Cardiac fibroblast (primary cell): ENCODE results near the gene CARD19.
"Not testable (repeated sequence)": the region's sequence is repeated elsewhere in the genome, so short reads cannot be mapped to it uniquely, and the experiment has no call there.

ENCODE experiments used
- DNase-seq, 2 donors: peaks; one replicate each; pipeline versions ENCODE4 v3.0.0 to v3.0.0-alpha.2; 2010; ENCODE audit warnings: low read depth in 2 of 2
- H3K4me3 ChIP-seq, 2 donors: replicated peaks in 1 of 2; 1 replicate in 1 of 2; 2 replicates in 1 of 2; pipeline ENCODE4 v1.5.1; 2011; ENCODE audit warnings: low read depth in 2 of 2, low read length in 2 of 2, mild to moderate bottlenecking in 2 of 2, moderate library complexity in 1 of 2
- CTCF ChIP-seq: IDR thresholded peaks from one replicate; pipeline ENCODE4 v1.5.1; 2011; ENCODE audit warnings: low read depth, mild to moderate bottlenecking, low read length, inconsistent platforms

Gene CARD19

GRCh38 chr9:93116072-93116961 lies 20.3 kb downstream of the CARD19 start:
- DNase-seq: peak; percentile 81 to 82
- no peak overlapping the region for H3K4me3 ChIP-seq
- no peak for TF ChIP-seq CTCF

- not testable (repeated sequence) for DNase-seq, H3K4me3 ChIP-seq
These were observed 21.5 kb downstream of the CARD19 start for GRCh38 chr9:93117521-93117920.

GRCh38 chr9:93117924-93118862 lies 22.2 kb downstream of the CARD19 start:
- DNase-seq: no peak
- H3K4me3 ChIP-seq: no peak overlapping the region
- no peak for TF ChIP-seq CTCF

- TF ChIP-seq CTCF: no peak
- no peak for DNase-seq
- H3K4me3 ChIP-seq: no peak overlapping the region
These were observed 23.1 kb downstream of the CARD19 start for GRCh38 chr9:93118863-93119702.

GRCh38 chr9:93119703-93119952 lies 23.6 kb downstream of the CARD19 start:
- H3K4me3 ChIP-seq: no peak overlapping the region
- DNase-seq: no peak
- no peak for TF ChIP-seq CTCF

- peak; percentile 65 for TF ChIP-seq CTCF
- peak; percentile 97 to 98 for DNase-seq
- H3K4me3 ChIP-seq: no peak overlapping the region
These were observed 24.2 kb downstream of the CARD19 start for GRCh38 chr9:93119953-93120845.
